Dedifferentiated amniotic fluid mesenchymal stem cell (primary cell): ENCODE data around the gene TMOD1.
A peak's percentile ranks its signal among the peaks of the same experiment; 100 is the strongest.

Experiments
- DNase-seq: peaks from one replicate; pipeline ENCODE4 v3.0.0-alpha.2; 2016; ENCODE audit errors: extremely low spot score

TMOD1 gene

DNA sequence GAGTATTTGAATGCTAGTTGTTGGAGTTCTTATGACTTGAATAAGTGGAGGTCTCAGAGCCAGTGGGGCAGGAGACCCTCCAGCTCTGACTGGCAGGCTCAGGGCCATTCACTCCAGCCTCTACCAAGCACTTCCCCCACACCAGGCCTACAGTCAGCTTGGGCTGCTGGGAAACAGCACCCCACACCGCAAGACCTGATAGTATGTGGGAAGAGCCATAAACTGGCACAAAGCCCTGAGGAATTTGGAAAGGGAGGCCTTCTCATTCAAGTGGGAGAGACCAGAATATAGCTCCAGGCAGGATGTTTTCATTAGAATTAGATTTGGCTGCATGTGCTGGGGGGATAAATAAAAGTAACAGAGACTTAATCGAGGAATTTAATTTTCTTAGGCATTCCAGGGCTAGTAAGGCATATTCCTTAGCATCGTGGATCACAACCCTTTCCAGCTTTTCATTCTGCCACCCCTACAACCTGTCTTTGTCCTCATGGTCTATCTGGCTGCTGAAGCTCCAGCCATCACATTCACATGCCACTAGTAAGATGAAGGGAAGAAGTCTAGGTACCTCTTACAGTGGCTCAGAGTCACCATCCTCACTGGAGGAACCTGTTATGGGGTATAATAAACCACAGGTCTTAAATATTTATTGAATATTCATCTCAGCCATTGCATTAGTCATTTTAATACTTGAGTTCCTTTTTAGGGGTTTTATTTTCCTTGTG lies 47.5 kb downstream of the TMOD1 start:
- DNase-seq = no peak

DNA sequence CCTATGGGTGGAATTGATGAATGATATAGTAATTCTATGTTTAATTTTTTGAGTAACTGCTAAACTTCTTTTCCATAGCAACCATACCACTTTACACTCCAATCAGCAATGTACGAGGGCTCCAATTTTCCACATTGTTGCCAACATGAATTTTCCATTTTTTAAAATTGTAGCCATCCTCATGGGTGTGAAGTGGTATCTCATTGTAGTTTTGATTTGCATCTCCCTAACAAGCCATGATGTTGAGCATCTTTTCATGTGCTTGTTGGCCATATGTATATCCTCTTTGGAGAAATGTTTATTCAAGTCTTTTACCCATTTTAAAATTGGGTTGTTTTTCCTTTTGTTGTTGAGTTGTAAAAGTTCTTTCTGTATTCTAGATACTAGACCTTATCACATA lies 48.9 kb downstream of the TMOD1 start:
- DNase-seq = no peak

DNA sequence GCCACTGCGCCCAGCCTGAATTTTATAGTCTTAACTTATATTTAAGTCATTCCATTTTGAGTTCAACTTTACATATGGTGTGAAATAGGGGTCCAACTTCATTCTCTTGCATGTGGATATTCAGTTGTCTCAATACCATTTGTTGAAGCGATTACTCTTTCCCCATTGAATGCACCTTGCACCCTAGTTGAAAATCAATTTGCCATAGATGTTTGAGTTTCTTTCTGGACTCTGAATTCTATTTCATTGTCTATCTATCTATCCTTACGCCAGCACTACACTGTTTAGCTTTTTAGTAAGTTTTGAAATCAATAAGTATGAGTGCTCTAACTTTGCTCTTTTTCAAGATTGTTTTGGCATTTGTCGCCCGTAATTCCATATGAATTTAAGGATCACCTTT lies 49.8 kb downstream of the TMOD1 start:
- DNase-seq = no peak

DNA sequence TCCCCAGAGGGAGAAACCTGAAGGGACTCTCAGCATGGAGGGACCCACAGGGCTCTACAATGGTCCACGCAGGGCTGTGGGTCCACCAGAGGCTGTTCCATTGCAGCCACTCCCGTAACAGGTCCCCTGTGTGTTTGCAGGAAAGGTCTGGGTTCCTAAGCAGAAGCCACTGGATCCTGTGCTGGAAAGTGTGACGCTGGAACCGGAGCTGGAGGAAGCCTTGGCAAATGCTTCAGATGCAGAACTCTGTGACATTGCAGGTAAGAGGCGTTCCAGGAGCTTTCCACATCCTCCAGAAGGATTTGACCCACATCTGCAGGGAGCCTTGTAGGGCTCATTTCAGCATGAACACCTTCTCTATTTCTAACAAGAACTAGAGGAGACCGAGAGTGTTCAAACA lies 51.7 kb downstream of the TMOD1 start:
- DNase-seq = no peak

DNA sequence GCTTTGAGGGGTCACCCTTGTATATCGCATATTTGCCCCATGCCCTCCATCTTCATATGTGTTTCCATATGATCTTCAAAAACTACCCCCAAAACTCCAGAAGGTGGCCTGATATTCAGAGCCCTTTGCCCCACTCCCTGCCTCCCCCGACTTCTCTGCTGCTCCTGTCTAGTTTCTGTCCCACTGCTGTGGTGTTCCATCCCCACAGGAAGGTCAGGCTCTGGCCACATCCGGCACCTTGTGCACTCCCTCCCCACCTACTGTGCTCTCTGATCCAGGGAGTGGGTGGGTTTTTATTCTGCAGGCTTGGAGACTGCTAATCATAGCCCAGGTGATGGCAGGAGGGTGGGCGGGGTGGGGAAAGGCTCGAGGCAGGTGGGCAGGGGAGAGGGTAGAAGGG lies 52.4 kb downstream of the TMOD1 start:
- DNase-seq = no peak

DNA sequence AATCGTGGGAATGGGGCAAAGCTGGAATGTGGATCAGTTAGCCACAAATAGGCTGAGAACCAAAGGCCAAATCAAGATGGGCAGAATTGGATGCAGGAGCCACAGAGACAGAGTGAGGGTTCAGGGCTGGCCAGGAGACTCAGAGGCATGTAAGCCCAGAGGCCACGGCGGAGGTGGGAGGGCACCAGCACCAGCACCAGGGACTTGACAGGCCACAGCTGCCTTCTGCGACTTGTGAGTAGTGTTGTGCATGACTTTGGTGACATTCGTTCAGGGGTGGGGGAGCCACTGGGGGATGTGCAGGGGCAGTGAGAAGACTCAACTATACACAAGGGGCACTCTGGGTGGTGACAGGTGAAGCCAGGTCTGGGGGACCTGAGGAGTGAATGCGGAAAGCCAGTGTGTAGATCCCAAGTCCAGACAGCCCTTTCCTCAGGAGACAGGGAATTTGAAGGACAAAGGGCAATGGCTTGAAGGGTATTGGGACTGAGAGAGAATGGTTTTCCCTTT lies 53.2 kb downstream of the TMOD1 start:
- DNase-seq = no peak

DNA sequence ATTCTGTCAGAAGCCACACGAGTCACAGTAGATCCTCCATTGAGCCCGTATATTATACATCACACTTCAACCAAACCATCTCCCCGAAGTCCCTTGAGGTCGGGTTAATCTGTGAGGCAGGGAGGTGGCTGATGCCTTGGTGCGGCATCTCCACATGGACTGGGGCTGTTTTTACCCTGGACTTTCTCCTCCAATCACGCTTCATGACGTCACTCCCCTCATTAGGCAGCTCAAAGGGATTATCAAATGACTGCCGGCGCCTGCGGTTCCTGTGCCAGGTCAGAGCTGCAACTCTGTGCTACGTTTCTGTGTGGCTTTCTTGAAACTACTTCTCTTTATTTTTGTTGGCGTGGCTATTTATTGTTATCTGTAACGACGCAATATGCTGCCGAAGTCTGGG lies 53.7 kb downstream of the TMOD1 start:
- DNase-seq = no peak

DNA sequence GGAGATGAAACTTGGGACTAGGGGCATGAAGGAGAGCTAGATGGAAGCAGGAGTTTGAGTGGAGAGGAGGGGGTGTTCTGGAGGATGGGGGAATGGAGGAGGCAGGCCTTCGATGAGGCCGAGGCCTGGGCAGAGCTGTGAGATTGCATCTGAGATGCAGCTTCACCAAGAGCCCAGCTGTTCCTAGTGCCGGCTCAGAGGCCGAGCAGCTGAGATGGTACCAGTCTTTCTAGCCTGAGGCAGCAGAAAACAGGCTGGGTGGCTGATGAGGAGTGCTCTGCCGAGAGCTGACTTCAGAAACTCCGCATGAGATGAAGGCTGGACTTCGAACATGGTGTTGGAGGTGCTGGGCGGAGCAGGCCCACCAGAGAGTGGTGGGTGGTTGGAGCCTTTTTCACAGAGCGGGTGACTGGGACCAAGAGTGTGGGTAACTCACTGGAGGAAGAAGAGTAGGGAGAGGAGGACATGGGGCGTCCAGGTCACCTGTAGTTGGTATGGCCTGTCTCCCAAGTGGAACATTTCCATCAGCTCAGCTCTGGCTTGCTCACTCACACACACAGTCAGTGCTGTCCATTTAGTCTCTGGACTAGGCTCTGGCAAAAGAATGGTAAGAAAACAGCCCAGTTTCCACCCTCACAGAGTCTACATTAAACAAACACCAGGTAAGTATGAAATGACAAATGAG lies 54.7 kb downstream of the TMOD1 start:
- no peak for DNase-seq

DNA sequence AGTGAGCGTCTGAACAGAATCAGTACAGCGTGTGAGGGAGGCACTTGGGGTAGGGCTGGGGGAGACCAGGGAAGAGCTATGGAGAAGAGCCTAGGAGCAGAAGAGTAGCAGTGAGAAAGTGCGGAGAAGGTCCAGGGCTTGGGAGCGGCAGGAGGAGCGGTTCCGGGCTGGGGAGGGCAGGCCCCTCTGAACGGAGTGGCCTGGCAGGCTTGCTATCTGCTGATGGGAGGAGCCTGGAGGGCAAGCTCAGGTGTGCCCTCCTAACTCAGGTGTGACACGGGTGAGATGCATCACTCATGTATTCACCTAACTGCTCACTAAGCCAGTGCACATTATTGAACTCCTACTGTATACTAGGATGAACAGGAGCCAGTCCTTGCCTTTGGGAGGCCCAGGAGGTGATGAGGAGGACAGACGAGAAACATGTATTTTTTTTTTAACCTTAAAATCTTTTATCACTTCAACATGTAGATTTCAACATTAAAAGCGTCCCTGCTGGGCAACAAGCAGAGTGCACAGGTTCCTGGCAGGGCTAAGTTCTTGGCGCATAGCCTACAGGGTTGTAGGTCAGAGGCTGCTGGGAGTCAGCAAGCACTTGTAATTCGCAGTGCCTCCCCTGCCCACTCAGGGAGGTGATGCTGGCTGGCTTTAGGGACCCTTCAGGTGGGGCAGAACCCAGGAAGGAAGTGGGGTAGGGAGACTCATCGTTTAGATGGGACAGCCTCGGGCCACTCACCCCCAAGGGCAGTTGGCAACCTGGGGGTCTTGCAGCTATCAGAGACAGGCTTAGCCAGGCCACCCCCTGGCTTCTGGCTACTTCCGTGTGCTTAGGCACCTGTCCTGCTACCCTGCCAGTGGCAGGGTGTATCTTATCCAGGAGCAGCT lies 55.5 kb downstream of the TMOD1 start:
- DNase-seq = no peak

DNA sequence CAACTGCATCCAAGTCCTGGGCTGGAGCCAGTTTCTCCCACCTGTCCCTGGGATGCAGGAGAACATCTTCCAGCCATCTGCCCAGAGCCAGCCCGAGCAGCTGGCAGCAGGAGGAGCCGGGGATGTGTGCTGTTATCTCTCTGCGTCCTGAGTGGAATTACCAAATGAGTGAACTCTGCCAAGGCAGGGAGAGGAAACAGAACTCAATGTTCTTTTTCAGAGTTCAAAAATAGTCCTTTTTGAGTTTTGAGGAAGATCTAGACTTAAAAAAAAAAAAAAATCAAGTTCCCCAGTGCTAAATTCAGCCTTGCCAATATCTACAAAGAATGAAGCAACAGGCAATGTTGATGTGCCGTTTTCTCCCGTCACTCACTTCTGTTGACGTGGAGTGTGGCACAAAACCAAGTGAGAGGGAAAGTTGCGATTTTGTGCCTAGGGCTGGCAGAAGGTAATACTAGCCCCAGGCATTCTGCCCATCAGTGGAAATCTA lies 56.2 kb downstream of the TMOD1 start:
- DNase-seq = no peak

DNA sequence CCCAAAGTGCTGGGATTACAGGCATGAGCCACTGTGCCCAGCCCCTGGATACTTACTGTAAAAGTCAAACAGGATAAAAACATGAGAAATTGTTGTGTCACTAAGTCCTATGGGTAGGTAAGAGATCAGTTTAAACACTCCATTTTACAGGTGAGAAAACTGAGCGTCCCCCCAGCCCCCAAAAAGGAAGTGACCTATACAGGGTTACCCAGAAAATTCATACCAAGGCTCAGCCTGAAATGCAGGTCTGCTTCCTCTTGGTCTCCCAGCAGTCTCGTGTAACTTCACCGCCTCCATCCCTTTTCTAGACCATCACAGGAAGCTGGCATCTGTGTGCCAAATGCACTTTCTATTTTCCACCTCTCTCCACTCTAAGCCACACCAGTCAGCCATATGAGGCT lies 57.2 kb downstream of the TMOD1 start:
- DNase-seq = no peak

DNA sequence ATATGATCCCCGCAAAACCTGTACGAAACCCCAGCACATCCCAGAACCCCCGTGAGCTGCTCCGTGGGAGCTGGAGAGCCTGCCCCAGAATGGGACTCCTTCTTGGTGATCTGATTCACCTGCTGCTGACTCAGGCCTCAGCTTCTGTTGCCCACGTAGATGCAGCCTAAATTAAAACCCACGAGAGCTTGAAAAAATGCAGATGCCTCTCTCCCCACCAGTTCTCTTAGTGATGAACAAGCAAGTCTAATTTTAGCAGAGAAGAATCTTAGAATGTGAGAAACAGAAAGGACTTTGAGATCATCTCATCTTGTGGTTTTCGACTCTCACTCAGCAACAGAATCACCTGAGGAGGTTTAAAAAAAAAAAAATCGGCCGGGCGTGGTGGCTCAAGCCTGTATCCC lies 57.6 kb downstream of the TMOD1 start:
- no peak for DNase-seq

DNA sequence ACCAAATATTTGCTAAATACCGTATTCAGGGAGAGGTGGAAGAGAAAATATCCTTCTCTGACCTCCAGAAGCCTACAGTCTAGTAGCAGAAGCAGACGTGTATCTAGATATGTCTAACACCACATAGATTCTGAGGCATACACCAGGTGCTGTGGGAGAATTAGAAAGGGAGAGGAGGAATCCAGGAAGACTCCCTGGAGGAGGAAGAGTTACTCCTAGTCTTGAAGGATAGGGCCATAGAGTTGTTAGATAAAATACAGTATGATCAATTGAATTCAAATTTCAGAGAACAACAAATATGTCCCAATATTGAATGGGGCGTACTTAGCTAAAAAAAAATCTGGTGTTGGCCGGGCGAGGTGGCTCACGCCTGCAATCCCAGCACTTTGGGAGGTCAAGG lies 58.7 kb downstream of the TMOD1 start:
- DNase-seq = no peak

DNA sequence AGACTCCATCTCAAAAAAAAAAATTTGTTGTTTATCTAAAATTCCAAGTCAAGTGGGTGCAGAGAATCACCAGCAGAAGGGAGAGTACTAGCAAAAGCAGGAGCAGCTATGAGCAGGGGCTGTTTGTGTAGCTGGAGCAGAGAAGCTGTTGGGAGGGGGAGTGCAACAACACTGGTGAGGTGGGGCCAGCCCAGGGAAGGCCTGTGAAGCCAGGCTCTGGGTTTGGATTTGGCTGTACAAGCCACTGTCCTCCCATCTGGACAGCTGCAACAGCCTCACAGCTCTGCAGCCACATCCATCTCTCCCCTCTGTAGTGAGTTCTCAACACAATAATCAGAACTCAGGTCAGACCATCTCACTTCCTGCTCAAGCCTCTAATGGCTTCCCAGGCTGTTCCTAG lies 59.4 kb downstream of the TMOD1 start:
- no peak for DNase-seq

DNA sequence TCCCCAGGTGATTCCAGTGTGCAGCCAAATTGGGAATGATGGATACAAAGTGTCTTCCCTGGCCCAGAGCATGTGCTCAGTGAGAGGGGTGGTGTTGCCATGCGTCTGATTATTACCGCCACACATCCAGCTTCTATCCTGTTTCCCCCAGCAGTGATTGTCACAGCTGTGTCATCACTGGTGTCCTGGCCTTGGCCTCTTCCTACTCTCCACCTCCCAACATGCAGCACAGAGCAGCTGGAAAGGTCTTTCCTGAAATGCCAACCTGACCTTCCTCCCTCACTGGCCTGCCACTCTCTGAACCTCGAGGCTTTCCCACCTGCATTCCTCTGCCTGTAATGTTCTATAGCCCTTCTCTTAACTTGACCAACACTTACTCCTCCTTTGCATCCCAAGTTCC lies 60.0 kb downstream of the TMOD1 start:
- no peak for DNase-seq

DNA sequence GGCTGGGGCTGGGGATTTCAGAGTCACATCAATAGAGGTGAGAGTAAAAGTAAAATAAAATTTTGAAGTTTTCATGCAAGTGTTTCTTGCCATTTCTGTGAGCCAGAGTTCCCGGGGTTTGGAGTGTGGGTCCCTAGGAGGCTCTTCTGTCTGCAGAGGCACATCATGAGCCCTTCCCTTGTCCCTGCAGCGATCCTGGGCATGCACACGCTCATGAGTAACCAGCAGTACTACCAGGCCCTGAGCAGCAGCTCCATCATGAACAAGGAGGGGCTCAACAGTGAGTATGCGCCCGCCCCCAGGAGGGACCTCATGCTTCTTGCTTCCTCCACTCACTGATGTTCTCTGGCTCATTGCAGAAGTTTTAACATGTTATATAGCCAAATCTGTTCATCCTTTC lies 61.1 kb downstream of the TMOD1 start:
- DNase-seq = no peak

DNA sequence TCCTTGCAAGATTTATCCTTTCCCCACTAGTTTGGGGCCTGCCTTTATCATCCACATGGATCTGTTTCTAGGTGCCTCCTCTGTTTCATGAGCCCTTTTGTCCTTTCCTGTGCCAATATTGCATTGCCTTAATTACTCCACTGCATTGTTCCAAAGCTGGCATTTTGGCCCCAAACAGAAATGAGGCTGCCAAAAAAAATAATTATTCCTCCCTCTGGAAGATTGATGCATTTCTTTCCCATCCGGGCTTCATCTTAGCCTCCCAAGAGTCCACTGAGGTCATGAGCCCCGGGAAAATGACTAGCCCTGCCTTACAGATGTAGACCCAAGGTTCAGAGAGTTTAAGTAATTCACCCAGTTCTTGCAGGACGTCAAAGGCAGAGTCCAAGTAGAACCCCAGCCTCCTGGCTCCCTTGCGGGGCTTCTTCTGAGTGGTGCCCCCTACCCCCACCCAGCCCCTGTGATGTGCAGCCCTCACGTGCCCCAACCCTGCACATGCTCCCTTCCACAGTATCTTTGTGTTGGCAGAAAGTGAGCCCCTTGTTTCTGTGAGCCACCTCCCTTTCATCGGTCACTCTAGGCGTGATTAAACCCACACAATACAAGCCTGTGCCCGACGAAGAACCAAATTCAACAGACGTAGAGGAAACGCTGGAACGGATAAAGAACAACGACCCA lies 62.1 kb downstream of the TMOD1 start:
- no peak for DNase-seq

DNA sequence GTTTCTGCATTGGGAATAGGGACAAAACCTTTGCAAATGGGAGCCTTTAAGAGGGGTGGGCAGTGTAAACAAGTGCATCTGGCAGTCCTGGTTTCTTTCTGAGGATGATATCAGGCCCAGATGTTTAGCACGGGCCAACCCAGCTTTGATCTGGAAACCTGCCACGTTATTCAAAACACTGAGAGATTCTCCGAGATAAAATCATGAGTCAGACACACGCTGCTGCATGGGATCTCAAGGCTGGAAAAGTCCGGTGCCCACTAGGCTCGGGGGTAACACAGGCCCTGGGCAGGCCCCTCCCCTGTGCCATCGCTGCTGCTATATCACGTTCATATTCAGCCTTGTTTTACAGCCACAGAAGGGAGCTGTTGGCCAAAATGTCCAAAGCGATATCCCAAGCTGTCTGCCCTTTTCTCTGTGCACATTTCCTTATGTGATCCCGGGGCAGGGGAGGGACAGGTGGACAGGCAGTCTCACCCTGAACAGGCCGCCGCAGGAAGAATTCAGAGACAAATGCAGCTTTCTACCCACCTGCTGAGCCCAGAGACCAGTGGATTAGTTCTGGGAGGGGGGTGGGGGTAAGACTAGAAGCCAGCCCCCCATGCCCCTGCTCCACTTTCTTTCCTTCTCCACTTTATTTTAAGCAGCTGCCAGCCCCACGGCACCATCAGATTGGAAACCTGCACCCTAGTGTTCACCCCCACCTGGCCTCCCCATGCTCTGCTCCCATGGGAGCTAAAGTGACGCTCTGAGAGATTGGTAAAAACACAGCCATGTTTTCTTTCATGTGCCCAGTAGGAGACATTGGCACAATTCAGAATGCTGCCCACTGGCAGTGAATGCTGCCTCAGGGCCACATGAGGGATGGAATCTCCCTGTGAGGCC lies 63.1 kb downstream of the TMOD1 start:
- peak; percentile 15 for DNase-seq

DNA sequence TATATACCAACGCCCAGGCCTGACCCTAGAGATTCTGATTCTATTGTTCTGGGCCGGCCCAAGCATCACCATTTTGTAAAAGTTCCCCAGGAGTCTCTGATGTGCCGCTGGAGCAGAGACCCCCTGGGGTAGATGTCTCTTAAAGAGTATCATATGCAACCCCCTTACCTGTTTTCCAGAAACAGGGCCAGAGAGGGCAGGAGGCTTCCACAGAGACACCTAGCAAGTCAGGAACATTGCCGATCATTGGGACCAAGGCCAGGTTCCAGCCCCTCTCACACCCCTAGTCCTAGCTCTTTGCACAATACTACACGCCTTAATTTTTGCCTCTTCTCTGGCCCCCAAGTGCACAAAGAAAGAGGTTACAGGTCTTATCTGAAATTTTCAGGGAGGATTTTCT lies 63.8 kb downstream of the TMOD1 start:
- DNase-seq = no peak

DNA sequence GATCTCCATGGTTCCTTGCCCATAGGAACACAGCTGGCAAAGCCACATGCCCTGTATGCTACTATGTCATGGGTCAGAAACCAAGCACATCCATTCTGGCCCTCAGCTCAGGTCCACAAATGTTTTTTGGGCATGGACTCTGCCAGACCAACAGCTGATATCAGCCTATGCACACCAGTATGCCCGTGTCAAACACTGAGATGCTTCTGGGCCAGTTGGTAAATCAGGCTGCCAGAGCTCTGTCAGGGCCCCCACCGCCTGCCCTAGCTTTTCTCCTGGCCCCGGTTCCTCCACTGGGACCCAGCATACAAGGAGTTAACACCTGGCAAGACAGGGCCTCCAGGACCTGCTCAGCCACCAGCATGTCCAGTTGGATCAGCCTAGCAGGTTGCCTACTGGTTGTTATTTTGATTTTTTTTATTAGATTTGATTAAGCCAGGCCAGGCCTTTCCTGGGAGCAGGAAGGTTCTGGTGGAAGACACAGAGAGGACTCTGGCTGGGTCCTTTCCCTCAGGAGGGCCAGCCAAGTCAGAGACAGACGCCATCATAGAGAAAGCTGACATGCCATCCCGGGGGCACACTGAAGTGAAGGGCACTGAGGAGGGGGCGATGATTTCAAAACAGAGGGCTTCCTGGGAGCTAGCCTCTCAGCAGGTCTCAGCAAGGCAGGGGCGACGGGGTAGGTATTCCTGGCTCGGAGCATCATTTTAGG lies 65.9 kb downstream of the TMOD1 start:
- DNase-seq = no peak
